Panc1 (cell line): ENCODE data around the gene ZCCHC17.

Source experiments
- POLR2AphosphoS5 ChIP-seq: IDR thresholded peaks from 2 replicates; pipeline ENCODE4 v1.6.1; 2012; ENCODE audit warnings: mild to moderate bottlenecking, low read depth, low read length, moderate library complexity
- REST ChIP-seq, 2 experiments: IDR thresholded peaks; 2 replicates each; pipeline ENCODE4 v1.6.1; 2011 to 2012; ENCODE audit warnings: low read depth in 2 of 2, control low read depth in 1 of 2, low read length in 1 of 2, mild to moderate bottlenecking in 1 of 2, moderate library complexity in 1 of 2; ENCODE audit not compliant: insufficient read depth in 1 of 2
- SIN3A ChIP-seq: IDR thresholded peaks from 2 replicates; pipeline ENCODE4 v1.6.1; 2012; ENCODE audit warnings: low read depth, mild to moderate bottlenecking, low read length, moderate library complexity, borderline replicate concordance; ENCODE audit not compliant: insufficient read depth
- TCF7L2 ChIP-seq: IDR thresholded peaks from 2 replicates; pipeline ENCODE4 v1.6.1; 2011; ENCODE audit warnings: mild to moderate bottlenecking, low read depth, low read length, inconsistent platforms
- TF ChIP-seq, protein P1 (sequence below): fragments of 450-650 bp; IDR thresholded peaks from 2 replicates; pipeline ENCODE4 v1.5.1; 2017; ENCODE audit warnings: mild to moderate bottlenecking

DNA sequence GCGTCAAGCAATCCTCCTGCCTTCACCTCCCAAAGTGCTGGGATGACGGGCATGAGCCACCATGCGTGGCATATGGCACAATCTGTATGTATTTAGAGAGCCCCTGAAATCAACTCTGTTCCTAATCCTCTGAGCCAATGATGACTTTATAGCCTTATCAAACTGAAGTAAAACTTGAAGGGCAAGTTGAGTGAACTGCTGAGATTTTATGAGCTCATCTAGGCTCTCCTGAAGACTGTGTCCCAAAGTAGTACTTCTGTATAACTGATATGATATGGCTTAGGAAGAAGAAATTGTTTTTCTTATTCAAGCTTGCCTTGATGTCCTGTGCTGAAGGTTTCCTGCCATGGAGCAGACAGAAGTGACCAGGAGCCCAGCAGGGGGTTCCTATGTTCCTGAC is 33.4 kb upstream of the ZCCHC17 start:
- TF ChIP-seq, protein P1, sequence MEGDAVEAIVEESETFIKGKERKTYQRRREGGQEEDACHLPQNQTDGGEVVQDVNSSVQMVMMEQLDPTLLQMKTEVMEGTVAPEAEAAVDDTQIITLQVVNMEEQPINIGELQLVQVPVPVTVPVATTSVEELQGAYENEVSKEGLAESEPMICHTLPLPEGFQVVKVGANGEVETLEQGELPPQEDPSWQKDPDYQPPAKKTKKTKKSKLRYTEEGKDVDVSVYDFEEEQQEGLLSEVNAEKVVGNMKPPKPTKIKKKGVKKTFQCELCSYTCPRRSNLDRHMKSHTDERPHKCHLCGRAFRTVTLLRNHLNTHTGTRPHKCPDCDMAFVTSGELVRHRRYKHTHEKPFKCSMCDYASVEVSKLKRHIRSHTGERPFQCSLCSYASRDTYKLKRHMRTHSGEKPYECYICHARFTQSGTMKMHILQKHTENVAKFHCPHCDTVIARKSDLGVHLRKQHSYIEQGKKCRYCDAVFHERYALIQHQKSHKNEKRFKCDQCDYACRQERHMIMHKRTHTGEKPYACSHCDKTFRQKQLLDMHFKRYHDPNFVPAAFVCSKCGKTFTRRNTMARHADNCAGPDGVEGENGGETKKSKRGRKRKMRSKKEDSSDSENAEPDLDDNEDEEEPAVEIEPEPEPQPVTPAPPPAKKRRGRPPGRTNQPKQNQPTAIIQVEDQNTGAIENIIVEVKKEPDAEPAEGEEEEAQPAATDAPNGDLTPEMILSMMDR: no peak
- TF ChIP-seq REST (IDR thresholded peaks at IDR 0.05; ENCODE audit: insufficient read depth in 1 of 2, low read depth in 2 of 2, low read length in 1 of 2) (no peak), POLR2AphosphoS5 (no peak), TCF7L2 (no peak), SIN3A (no peak)
